Adrenal gland (tissue), 5 donors: ENCODE data around the gene TMEM106A.
"Not testable (repeated sequence)": the region's sequence is repeated elsewhere in the genome, so short reads cannot be mapped to it uniquely, and the experiment has no call there.

Experiments
- POLR2A ChIP-seq, 2 donors: fragments of 450-650 bp; IDR thresholded peaks; one replicate each; pipeline ENCODE4 v1.6.1; 2017; ENCODE audit warnings: antibody characterized with exemption in 2 of 2, mild to moderate bottlenecking in 2 of 2, moderate library complexity in 1 of 2
- TF ChIP-seq, protein P1 (sequence below), 6 experiments: fragments of 450-650 bp in 4 of 6; fragments of 200-600 bp in 2 of 6; sonication (generic) in 1 of 6; IDR thresholded peaks; 1 replicate in 5 of 6; 2 replicates in 1 of 6; pipeline versions ENCODE4 v1.5.1 to v1.8.0; 2016 to 2021; ENCODE audit warnings: antibody characterized with exemption in 6 of 6, mild to moderate bottlenecking in 2 of 6, moderate library complexity in 1 of 6
- donor health status: DM: no; HTN: no; CAD: no.

- TF ChIP-seq, protein P1, sequence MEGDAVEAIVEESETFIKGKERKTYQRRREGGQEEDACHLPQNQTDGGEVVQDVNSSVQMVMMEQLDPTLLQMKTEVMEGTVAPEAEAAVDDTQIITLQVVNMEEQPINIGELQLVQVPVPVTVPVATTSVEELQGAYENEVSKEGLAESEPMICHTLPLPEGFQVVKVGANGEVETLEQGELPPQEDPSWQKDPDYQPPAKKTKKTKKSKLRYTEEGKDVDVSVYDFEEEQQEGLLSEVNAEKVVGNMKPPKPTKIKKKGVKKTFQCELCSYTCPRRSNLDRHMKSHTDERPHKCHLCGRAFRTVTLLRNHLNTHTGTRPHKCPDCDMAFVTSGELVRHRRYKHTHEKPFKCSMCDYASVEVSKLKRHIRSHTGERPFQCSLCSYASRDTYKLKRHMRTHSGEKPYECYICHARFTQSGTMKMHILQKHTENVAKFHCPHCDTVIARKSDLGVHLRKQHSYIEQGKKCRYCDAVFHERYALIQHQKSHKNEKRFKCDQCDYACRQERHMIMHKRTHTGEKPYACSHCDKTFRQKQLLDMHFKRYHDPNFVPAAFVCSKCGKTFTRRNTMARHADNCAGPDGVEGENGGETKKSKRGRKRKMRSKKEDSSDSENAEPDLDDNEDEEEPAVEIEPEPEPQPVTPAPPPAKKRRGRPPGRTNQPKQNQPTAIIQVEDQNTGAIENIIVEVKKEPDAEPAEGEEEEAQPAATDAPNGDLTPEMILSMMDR (IDR thresholded peaks at IDR 0.05), result not testable (repeated sequence)
- TF ChIP-seq POLR2A (IDR thresholded peaks at IDR 0.05), result not testable (repeated sequence)
Measured at GRCh38 chr17:43240596-43241352, 29.1 kb downstream of the TMEM106A start.
